HL-60/S4 treated with phorbol 12-myristate 13-acetate at 8.2 ng/mL for 4 days and 3 days (cell line): Measurements from ENCODE around the gene EMID1.

Experiments used
- in situ Hi-C: fragments of 300-500 bp; cut with MboI; formaldehyde crosslinking; loops from 2 replicates; pipeline ENCODE4 v1.15.0; 2022; ENCODE audit warnings: low sequenced_read_pairs

EMID1 gene

DNA sequence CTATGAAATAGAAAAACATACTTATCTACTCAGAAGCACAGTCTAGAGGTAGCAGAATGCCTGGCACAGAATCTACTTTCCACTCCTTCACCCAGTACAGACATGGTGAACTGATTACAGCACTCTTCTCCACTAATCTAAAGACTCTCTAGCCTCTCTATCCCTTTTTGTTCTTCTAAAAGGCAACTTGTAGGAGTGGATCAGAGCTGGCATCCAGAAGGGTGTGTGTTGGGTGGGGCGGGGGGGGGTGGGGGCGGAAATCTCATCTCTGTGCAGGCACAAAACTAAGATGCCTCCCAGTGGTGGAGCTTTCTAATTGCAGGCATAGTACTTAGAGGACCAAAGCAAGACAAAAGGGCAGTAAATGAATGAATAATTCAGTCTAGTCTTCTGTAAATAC lies 11.5 kb upstream of the EMID1 start:
- in situ Hi-C loops = no loop called here

DNA sequence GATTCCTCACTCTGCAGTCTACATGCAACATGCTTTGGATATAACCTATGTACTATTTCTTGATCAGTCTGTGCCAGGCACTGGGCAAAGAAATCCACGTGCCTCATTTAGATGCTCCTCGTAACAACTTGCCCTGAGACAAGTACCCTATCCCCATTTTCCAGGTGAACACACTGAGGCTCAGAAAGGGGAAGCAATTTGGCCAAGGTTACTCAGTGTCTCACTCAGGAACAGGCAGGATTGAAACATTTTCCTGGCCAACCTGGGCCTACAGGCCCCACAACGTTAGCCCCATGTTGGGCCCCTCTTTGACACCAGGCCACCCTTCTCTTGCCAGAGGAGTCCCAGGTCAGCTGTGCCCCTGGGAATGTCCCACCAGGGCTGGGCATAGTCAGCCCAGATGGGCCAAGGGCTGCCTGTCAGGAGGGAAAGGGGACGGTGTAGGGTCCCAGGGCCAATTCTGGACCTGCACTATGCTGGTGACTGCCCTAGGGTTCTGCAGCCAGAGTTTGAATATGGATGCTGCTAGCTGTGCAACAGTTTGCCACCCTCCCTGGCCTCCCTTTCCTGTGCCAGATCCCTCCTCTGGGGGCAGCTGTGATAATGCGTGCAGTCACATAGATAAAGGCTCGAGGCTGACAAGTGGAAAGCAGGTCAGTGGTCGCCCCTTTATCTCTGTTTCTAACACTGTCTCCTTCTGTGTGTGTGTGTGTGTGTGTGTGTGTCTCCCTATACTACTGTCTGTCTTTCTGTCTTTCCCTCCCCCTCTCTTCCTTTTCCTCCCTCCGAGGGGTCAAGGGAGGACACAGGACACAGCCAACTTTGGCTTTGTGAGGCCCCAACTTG lies 10.4 kb upstream of the EMID1 start:
- in situ Hi-C loops = no loop called here

DNA sequence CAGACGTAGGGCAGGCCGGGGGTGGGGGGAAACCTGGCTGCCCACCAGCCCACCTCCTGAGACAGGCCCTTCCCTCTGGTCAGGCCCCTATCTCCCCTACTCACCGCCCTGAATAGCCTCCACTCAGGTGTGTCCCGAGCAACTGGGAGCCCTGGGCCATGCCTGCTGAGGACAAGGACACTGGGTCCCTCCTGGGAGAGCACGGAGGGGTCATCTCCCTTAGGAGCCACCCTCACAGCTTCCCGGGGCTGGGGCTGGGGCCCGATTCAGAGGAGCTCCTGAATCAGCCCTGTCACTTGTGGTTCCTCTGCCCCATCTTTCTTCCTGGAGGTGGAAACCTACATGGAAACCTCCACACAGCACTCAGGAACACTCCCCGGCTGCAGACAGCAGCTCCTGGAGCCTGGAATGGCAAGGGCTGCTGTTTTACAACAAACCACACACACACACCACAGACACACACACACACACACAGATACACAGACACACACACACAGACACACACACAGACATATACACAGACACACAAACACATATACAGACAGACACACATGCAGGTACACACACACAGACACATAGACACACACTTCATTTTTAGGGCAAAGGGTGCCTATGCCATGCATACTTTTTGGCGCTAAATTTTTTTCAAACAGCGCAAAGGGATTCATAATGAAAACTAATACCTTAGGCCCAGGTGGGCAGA lies 9.6 kb upstream of the EMID1 start:
- in situ Hi-C loops = no loop called here

DNA sequence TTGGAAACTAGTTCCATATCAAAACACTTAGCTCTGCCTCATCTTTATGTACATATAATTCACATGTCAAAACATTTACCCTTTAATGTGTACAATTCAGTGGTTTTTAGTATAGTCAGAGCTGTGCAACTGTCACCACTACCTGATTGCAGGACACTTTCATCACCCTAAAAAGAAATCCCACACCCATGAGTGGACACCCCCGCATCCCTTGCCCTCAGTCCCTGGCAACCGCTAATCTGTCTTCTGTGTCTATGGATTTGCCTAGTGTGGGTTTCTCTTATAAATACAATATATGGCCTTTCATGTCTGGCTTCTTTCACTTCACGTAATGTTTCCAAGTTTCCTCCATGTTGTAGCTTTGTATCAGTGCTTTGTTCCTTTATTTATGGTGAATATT lies 8.6 kb upstream of the EMID1 start:
- in situ Hi-C loops = no loop called here

DNA sequence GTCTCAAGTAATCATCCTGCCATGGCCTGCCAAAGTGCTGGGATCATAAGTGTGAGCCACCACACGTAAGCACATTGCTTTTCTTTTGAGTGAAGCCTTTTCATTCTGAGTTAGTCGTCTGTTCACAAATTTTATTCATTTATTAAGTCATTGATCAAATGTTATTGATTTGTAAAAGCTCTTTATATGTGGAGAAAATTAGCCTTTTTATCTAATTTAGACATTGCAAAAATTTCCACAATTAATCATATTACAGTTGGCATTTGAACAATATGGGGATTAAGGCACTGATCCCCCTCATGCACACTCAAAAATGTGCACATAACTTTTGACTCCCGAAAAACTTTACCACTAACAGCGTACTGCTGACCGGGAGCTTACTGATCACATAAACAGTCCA lies 7.5 kb upstream of the EMID1 start:
- in situ Hi-C loops = no loop called here

DNA sequence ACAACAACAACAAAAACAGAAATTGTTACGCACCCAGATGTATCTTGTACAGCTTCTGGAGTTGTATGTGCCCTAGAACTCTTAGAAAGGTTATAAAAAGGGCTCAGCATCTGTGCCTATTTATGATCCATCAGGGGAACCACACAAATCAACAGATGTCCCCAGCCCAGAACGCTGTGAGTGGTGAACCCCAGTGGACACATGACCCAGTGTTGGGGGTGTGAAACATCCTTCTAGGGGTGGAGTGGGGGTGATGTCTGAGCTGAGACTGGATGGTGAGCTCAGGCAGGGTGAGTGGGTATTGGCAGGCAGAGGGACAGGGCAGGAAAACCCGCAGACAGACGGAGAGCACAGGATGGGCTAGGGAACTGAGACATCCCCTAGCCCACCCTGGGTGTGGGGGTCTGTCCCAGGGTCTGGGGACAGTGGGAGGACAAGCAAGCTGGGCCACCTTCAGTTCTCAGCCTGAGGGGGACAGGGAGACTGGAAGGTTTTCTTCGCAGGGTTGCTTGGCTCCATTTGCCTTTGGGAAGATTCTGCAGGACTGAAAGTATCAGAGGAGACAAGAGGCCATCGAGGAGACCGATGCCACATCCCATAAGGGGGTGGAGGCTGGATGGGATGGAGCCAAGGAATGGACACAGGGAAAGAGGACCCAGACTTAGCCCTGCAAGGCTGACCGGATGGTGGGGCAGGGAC lies 5.8 kb upstream of the EMID1 start:
- in situ Hi-C loops = no loop called here

DNA sequence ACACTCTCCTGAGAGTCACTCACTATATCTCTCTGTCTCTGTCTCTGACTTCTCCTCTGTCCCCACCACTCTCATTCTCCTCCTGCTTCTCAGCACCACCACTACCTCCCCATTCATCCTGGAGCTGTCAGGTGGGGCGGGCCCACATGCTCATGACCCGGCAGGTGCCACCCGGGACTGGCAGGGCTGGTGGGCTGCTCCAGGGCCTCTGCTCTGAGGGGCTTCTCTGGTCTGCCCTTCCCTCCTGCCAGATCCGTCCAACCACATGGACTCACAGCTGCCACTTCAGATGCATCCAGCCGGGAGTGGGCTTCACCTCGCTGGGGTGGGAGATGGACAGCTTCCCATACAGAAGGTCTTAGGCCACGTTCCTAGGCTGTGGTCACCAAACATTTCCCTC lies 4.8 kb upstream of the EMID1 start:
- in situ Hi-C loops = no loop called here

DNA sequence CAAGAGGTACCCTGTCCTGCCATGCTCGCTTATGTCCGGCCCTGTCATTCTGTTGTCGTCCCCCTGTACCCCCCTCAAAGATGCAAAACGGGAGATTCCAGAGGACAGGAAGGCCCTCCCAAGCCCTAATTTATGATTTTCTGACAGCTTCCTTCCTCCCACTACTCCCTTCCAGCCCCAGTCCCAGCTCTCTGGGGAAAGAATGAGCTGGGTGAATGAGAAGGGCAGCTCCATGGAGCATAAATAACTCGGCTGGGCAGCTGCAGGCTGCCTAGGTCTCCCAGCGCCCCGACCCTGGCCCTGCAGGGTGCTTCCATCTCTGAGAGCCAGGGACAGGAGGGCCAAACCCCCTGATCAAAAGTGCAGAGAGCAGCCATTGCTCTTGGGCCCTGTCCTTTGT lies 3.9 kb upstream of the EMID1 start:
- in situ Hi-C loops = no loop called here

DNA sequence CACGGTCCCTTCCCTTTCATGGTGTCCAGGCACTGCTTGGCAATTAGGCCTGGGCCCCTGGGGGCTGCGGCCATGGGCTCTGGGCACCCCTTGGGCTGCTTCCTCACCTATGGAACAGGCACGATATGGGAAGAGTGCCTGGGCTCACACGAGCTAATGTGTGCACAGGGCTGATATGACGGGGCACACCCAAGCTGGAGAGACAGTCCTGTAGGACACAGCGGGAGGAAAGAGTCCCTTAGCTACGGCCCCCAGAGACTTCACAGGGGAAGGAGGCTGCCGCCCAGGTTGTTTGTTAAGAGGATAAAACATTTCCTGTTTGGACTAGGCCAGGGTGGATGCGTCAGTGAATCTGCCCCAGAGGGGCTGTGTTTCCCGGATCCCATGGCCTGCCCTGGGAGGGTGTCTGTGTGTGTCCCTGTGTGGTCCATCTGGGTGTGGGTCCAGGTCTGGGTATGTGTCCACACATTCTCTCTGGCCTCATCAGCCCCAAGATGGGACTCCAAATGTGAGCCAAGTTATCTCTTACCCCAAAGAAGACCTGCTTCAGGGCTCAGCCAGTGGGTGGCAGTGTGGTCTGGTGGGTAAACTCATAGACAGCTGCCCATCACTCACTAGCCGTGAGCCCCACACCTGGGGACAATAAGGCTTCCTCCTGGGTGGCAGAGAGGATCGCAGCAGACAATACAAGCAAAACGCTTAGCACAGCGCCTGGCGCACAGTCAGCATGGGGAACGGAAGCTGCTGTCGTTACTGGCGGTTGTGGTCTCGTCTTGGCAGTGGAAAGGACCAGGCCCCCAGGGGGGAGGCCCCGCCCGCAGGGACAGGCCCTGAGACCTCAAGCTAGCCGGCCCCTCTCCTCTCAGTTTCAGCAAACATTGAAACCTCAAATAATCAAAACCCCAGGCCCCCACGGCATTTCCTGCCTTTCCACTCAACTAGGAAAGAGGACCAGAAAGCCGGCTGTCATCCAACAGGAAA lies 3.2 kb upstream of the EMID1 start:
- in situ Hi-C loops = no loop called here

DNA sequence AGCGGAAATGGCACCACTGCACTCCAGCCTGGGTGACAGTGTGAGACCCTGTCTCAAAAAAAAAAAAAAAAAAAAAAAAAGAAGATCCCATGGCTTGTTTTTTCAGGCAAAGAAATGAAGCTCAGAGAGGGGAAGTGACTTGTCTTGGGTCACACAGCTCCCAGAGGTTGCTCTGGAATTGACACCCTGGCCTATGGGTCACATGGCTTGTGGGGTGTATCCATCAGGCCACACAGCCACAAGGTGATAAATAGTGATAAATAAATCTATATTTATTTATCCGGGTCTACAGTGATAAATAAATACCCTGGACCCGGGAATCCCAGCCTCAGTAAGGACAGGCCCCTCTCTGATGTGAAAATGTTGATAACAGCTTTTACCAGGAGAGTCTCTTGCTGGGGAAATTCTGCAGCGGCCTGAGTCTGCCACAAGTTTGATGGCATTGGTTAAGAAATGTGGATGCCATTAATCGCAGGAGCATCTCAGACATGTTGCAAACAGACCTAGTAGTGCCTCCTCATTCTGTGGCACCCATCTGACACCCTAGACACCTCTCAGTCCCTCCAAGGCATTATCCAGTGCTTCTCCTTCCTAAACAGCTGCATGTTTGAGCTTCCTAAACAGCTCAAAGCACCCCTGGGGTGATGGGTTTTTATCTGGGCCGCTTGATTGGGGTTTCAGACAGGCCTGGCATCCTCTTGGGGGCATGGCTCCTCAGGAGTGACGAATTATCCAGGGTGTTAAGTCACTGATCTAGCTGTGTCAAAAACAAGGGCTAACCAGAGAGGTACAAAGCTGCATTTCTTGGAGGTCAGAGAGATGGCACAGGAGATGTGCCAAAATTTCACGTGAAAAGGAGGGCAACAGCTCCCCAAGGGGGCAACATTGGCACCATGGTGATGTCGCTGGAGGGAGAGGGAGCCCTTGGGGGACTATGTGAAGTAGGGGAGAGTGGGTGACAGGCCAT lies 1.9 kb upstream of the EMID1 start:
- in situ Hi-C loops = no loop called here

DNA sequence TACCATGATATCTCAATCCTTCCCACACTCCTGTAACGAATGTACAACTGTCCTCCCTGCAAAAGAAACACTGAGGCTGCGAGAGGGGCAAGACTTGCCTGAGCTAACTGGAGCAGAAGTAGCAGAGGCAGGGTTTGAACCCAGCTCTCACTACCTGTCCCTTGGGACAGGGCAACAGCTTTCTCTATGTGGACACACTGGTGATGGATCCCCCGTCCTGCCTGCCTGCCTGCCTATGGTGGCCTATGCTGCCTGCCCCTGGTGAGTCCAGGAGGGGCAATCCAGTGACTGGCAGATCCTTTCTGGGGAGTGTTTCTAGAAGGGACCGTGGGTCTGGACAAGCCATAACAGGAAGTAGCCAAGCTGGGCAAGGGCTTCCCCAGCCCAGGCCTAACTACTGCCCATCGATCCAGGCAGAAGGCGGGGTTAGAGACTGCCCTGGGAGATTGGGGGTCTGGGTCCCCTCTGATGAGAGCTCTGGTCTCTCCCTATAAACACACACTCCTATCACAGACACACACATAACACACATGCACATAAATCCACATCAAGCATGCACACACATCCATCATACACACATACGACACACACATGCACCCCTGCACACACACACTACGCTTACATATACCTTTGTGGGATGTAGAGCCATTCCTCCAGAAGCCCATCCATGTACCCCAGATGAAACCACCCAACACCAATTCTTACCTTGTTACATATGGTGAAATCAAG lies 1.1 kb upstream of the EMID1 start:
- in situ Hi-C loops = no loop called here

DNA sequence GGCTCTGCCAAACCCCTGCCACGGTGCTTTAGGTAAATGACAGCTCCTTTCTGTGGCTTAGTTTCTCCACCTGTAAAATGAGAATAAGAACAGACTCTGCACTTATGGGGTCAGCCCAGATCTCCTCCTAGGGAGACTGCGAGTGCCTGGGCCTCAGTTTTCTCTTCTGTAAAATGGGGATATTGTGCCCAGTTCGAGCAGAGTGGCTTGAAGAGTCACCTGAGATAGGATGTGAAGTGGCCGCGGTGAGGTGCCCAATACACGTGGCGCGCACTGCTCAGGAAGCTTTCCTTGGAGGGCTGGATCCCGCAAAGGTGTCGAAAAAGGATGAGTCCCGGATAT lies 473 bp upstream of the EMID1 start:
- in situ Hi-C loops = no loop called here

DNA sequence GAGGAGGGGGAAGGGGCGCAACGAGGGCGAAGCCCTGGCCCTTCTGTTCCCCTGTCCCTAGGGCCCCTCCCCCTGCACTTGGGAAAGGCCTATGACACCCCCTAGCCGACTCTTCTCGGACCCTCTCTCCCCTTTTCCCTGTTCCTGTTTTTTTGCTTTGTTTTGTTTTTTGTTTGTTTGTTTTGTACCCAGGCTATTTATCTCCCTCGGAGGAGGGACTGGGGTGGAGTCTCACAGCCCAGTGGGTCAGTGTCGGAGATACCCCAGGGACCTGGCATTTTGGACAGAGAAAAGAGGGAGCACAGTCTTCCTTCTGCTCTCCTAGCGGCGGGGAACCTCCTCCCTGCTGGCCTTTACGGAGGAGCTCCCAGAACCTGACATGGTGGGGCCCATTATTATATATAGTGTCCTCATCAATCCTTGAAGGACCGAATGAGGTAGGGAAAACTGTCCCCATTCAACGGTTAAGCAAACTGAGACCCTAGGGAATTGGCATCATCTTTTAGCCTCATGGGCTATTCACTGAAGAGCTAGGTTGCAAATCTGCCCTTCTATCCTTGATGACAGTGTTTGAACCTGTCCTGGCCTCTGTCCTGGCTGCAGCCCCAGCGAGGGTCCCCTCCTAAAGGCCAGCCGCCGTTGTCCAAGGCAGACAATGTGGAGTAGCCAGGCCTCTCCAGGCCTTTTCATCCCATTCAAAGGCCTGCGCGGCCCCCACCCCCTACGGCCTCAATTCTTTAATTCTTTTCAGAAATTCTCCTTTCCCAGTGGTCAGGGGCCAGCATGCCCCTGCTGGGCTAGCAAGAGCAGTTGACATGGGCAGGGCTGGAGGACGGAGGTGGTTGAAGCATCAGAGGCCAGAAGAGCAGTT lies 911 bp downstream of the EMID1 start:
- in situ Hi-C loops = no loop called here

DNA sequence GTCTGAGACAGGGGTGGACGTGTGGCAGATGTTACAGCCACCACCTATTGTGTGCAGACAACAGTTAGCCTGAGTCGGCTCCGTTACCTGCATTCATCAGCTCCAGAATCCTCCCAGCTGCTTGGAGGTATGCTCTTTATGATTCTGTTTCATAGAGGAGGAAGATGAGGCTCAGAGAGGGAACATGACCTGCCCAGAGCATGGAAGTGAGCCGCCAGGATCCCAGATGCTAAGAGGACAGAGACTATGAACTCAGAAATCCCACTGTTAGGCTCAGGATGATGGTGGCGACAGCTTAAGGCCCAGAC lies 1.5 kb downstream of the EMID1 start:
- in situ Hi-C loops = no loop called here

DNA sequence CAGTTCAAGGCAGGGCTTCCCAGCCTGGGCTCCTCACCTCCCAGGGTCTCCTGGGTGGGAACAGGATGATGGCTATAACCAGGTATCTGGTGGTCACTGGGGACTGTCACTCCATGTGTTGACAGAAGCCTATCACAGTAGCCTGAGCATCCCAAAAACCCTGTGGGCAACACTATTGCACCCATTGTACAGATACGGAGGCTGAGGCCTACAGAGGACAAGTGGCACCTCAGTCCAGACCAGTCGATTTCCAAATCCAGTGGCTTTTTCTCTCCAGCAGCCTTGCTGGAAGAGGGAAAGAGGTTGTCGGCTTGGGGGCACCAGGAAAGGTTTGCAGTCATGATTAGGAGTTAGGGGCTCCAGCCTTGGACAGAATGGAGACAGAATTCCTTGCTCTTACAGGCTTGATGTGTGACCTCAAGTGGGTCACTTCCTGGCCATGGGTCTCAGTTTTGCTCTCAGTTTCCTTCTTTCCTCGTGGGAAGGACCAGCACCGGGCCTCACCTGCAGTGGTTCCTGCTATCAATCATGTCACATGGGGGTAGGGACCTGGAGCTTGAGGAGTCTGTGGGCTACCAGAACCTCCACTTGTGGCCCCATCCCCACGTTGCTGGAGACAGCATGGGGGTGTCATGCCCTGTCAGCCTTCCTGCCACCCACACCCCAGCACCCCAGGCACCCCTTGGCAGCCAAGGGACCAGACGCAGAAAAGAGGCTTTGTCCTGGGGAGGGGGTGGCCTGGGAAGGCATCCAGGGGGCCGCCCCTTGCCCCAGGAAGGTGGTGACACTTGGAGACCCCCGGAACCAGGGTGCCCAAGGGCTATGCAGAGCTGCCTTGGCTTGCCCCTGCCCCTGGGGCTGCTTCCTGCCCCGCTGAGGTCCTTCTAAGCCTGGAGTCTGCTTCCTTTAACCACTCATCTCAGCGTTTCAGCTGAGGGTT lies 2.1 kb downstream of the EMID1 start:
- in situ Hi-C loops = no loop called here

DNA sequence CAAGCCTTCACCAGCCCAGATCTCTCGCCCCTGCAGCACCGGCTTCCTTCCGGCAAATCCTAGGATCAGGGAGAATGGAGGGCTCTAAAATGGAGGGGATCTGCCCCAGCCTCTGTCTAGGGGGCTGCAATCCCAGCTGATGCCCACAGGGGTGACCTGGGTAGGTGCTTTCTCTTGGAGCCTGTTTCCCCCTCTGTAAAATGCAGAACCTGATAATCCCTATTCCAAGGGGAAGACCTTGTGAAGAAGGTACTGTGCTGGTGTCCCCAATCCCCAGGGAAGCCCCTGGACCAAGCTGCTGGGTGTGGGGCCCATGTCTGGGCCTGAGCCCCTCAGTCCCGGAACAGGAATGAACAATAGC lies 2.8 kb downstream of the EMID1 start:
- in situ Hi-C loops = no loop called here

DNA sequence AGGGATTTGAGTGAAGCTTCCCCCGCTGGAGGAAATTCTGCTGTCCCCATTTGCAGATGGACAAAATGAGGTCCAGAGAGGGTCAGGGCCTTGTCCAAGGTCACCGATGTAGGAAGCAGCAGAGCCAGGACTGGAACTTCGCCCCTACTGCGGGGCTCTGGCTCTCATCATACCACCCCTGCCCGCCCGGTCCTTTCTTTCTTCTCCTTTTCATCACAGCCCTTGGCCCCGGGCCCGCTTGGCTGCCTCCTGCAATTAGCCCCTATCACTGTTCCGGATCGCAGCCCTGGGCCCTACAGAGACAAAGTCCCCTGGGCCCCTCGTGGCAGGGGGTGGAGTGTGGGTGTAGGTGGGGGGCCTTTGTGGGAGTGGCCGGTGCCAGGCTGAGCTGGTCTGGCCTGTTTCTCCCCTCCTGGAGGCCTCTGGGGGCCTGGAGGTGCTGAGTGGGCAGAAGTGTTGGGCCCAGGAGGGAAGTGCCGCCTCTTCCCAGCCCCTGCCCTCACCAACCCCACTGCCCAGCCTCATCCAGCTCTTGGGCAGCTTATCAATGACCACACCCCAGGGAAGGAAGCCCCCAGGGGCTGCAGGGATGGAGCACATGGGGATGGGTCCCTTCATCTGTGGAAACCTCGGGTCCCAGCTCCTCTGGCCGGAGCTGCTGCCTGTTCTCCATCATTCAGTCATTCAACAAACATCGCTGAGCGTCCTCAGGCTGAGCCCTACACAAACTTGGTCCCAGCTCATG lies 3.4 kb downstream of the EMID1 start:
- in situ Hi-C loops = no loop called here
